Measurements from ENCODE around the gene XAB2. TPM values are rescaled to one million over a fixed set of nuclear protein-coding genes. Genes with fewer than 3 reads are reported as not detected.

Gene XAB2
- total and polyA plus RNA-seq, 2 donors (not counting 1 experiment from before 2014, with no cell fraction given): 62.7 to 93.8 TPM

- Histone ChIP-seq H4K20me1 (ENCODE audit: control insufficient read depth, insufficient read depth, low read length, poor library complexity, severe bottlenecking) (no peaks in the 10 kb centered on the region), H3K4me1 (ENCODE audit: control insufficient read depth in 2 of 2, insufficient read depth in 2 of 2, low read length in 2 of 2) (no peaks in the 10 kb centered on the region), H3K9me3 (ENCODE audit: control extremely low read depth in 1 of 3, control insufficient read depth in 2 of 3, insufficient read depth in 1 of 3, low read length in 2 of 3) (peaks cover 0 to 9% (median 0%) of the 10 kb centered on the region in 3 donors), H3K79me2 (ENCODE audit: control insufficient read depth, insufficient read depth, low read length) (no peaks in the 10 kb centered on the region), H3K4me3 (ENCODE audit: control extremely low read depth in 1 of 5, extremely low read depth in 1 of 5, insufficient read depth in 1 of 5, low read depth in 2 of 5, low read length in 4 of 5) (no peak overlapping the region), H3K9ac (ENCODE audit: low read length) (no peak overlapping the region), H3K36me3 (replicated peaks in 1 of 2; ENCODE audit: control extremely low read depth in 1 of 2, control insufficient read depth in 1 of 2, extremely low read depth in 1 of 2, insufficient read depth in 2 of 2, low read length in 1 of 2) (no peaks in the 10 kb centered on the region), H3K27me3 (replicated peaks in 1 of 4; ENCODE audit: control extremely low read depth in 1 of 4, control insufficient read depth in 3 of 4, insufficient read depth in 4 of 4, low read length in 3 of 4) (peaks cover 0 to 37% (median under 1%) of the 10 kb centered on the region in 4 experiments), H2AFZ (ENCODE audit: insufficient read depth, low read depth, low read length, poor library complexity, severe bottlenecking) (no peak overlapping the region), H3K4me2 (replicated peaks; ENCODE audit: low read depth, low read length, poor library complexity, severe bottlenecking) (no peak overlapping the region), H3K27ac (ENCODE audit: low read length in 2 of 2) (no peak overlapping the region)
- ChIA-PET POLR2A (no interaction called here), CTCF (no interaction called here)
- Mint-ChIP-seq H3K4me1 (peaks cover under 1% of the 10 kb centered on the region), H3K9me3 (ENCODE audit: insufficient read depth) (peaks cover 2% of the 10 kb centered on the region), H3K4me3 (no peak overlapping the region), H3K27ac (no peak overlapping the region), H3K27me3 (peaks cover 29% of the 10 kb centered on the region)
- DNase-seq (no peak), ATAC-seq (ENCODE audit: low read depth) (no peak)
- WGBS (ENCODE audit: insufficient coverage): 63% methylated on average over 15 of the region's 15 CpGs
- intact Hi-C loops (cut with micrococcal nuclease): no loop called here
- no peak for TF ChIP-seq EZH2 (IDR thresholded peaks at IDR 0.05; ENCODE audit: borderline replicate concordance, insufficient read depth, low read depth, low read length, poor library complexity, severe bottlenecking)
Observed at GRCh38 chr19:7602240-7602934, 27.0 kb downstream of the XAB2 start.

- H3K9me3 Mint-ChIP-seq (ENCODE audit: insufficient read depth): peaks cover 2% of the 10 kb centered on the region
- POLR2A ChIA-PET: no interaction called here
Observed at GRCh38 chr19:7600721-7601120, 28.6 kb downstream of the XAB2 start.

More at GRCh38 chr19:7600721-7601120, 28.6 kb downstream of the XAB2 start:
- no peak overlapping the region for H3K4me3 ChIP-seq (ENCODE audit: control extremely low read depth in 1 of 5, extremely low read depth in 1 of 5, insufficient read depth in 1 of 5, low read depth in 2 of 5, low read length in 4 of 5)
- TF ChIP-seq, protein P1, sequence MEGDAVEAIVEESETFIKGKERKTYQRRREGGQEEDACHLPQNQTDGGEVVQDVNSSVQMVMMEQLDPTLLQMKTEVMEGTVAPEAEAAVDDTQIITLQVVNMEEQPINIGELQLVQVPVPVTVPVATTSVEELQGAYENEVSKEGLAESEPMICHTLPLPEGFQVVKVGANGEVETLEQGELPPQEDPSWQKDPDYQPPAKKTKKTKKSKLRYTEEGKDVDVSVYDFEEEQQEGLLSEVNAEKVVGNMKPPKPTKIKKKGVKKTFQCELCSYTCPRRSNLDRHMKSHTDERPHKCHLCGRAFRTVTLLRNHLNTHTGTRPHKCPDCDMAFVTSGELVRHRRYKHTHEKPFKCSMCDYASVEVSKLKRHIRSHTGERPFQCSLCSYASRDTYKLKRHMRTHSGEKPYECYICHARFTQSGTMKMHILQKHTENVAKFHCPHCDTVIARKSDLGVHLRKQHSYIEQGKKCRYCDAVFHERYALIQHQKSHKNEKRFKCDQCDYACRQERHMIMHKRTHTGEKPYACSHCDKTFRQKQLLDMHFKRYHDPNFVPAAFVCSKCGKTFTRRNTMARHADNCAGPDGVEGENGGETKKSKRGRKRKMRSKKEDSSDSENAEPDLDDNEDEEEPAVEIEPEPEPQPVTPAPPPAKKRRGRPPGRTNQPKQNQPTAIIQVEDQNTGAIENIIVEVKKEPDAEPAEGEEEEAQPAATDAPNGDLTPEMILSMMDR (IDR thresholded peaks at IDR 0.05): no peak
- no peak for TF ChIP-seq EZH2 (IDR thresholded peaks at IDR 0.05; ENCODE audit: borderline replicate concordance, insufficient read depth, low read depth, low read length, poor library complexity, severe bottlenecking)
- no peak for DNase-seq
- ATAC-seq (ENCODE audit: low read depth): no peak
- H3K27me3 ChIP-seq (replicated peaks in 1 of 4; ENCODE audit: control extremely low read depth in 1 of 4, control insufficient read depth in 3 of 4, insufficient read depth in 4 of 4, low read length in 3 of 4): peaks cover 0 to 49% (median 6%) of the 10 kb centered on the region in 4 experiments
- Mint-ChIP-seq H3K27ac (no peak overlapping the region), H3K4me1 (peaks cover 7% of the 10 kb centered on the region), H3K4me3 (no peak overlapping the region), H3K27me3 (peaks cover 32% of the 10 kb centered on the region)
- no peaks in the 10 kb centered on the region for H3K79me2 ChIP-seq (ENCODE audit: control insufficient read depth, insufficient read depth, low read length)
- peaks cover 0 to 12% (median 0%) of the 10 kb centered on the region in 3 donors for H3K9me3 ChIP-seq (ENCODE audit: control extremely low read depth in 1 of 3, control insufficient read depth in 2 of 3, insufficient read depth in 1 of 3, low read length in 2 of 3)
- no peaks in the 10 kb centered on the region for H3K36me3 ChIP-seq (replicated peaks in 1 of 2; ENCODE audit: control extremely low read depth in 1 of 2, control insufficient read depth in 1 of 2, extremely low read depth in 1 of 2, insufficient read depth in 2 of 2, low read length in 1 of 2)
- no peak overlapping the region for H3K27ac ChIP-seq (ENCODE audit: low read length in 2 of 2)
- no peak overlapping the region for H3K9ac ChIP-seq (ENCODE audit: low read length)
- no peak overlapping the region for H3K4me2 ChIP-seq (replicated peaks; ENCODE audit: low read depth, low read length, poor library complexity, severe bottlenecking)
- H2AFZ ChIP-seq (ENCODE audit: insufficient read depth, low read depth, low read length, poor library complexity, severe bottlenecking): no peak overlapping the region
- H4K20me1 ChIP-seq (ENCODE audit: control insufficient read depth, insufficient read depth, low read length, poor library complexity, severe bottlenecking): no peaks in the 10 kb centered on the region
- intact Hi-C loops (cut with micrococcal nuclease): no loop called here
- H3K4me1 ChIP-seq (ENCODE audit: control insufficient read depth in 2 of 2, insufficient read depth in 2 of 2, low read length in 2 of 2): peaks cover 7 to 9% of the 10 kb centered on the region in 2 donors
- CTCF ChIA-PET: interaction anchor here (1.1 kb wide), 1 partner anchor 32 kb away, joined by 4 read pairs; no protein-coding TSS in a partner anchor

All from B cell (primary cell).